Astrocyte (in vitro differentiated cells and primary cell): ENCODE results near the gene NANOS2. TPM values are rescaled to one million over a fixed set of nuclear protein-coding genes. Genes with fewer than 3 reads are reported as not detected.
A peak's percentile ranks its signal among the peaks of the same experiment; 100 is the strongest.

Experiments
- DNase-seq: peaks from one replicate; pipeline ENCODE4 v3.0.0-alpha.2; 2010; ENCODE audit warnings: low read depth
- FAIRE-seq: peaks from 2 replicates; lab custom pipeline; 2011; peaks lifted over from hg19 to GRCh38; lab: Jason Lieb, UNC
- H2AFZ ChIP-seq: 2 replicates; pipeline ENCODE4 v1.6.0; 2012; ENCODE audit warnings: low read depth, low read length, inconsistent platforms
- H3K27ac ChIP-seq: 2 replicates; pipeline ENCODE4 v1.5.1; 2011; ENCODE audit warnings: low read depth, low read length, inconsistent platforms
- H3K27me3 ChIP-seq: 2 replicates; pipeline ENCODE4 v1.6.0; 2011; ENCODE audit warnings: low read length, inconsistent platforms; ENCODE audit not compliant: insufficient read depth
- H3K36me3 ChIP-seq: 2 replicates; pipeline ENCODE4 v1.5.1; 2011; ENCODE audit warnings: low read length, inconsistent platforms; ENCODE audit not compliant: insufficient read depth
- H3K4me1 ChIP-seq: 2 replicates; pipeline ENCODE4 v1.5.1; 2011; ENCODE audit warnings: low read length, inconsistent platforms; ENCODE audit not compliant: insufficient read depth
- H3K4me2 ChIP-seq: 2 replicates; pipeline ENCODE4 v1.6.0; 2012; ENCODE audit warnings: low read length, inconsistent platforms
- H3K4me3 ChIP-seq: 2 replicates; pipeline ENCODE4 v1.5.1; 2011; ENCODE audit warnings: low read depth, mild to moderate bottlenecking, low read length, inconsistent platforms; ENCODE audit not compliant: insufficient read depth
- H3K79me2 ChIP-seq: 2 replicates; pipeline ENCODE4 v1.6.0; 2012; ENCODE audit warnings: mild to moderate bottlenecking, low read length, inconsistent platforms; ENCODE audit not compliant: insufficient read depth
- H3K9ac ChIP-seq: 2 replicates; pipeline ENCODE4 v1.6.0; 2012; ENCODE audit warnings: mild to moderate bottlenecking, low read length, inconsistent platforms
- H3K9me3 ChIP-seq: 2 replicates; pipeline ENCODE4 v1.5.1; 2012; ENCODE audit warnings: low read depth, mild to moderate bottlenecking, low read length, inconsistent platforms; ENCODE audit not compliant: insufficient read depth
- H4K20me1 ChIP-seq: 2 replicates; pipeline ENCODE4 v1.6.0; 2012; ENCODE audit warnings: low read length, inconsistent platforms; ENCODE audit not compliant: insufficient read depth
- H3K27ac Mint-ChIP-seq: one replicate; pipeline ENCODE4 v1.8.0; 2021; ENCODE audit warnings: mild to moderate bottlenecking, mixed read lengths; ENCODE audit not compliant: unreplicated experiment
- H3K27me3 Mint-ChIP-seq: one replicate; pipeline ENCODE4 v1.8.0; 2021; ENCODE audit warnings: low read depth, mixed read lengths; ENCODE audit not compliant: unreplicated experiment
- H3K36me3 Mint-ChIP-seq: one replicate; pipeline ENCODE4 v1.8.0; 2021; ENCODE audit warnings: low read depth, mixed read lengths; ENCODE audit not compliant: unreplicated experiment
- H3K4me1 Mint-ChIP-seq: one replicate; pipeline ENCODE4 v1.8.0; 2021; ENCODE audit warnings: low read depth, mixed read lengths; ENCODE audit not compliant: unreplicated experiment
- H3K4me3 Mint-ChIP-seq: one replicate; pipeline ENCODE4 v1.8.0; 2021; ENCODE audit warnings: mild to moderate bottlenecking, moderate library complexity, mixed read lengths; ENCODE audit not compliant: unreplicated experiment
- H3K9me3 Mint-ChIP-seq: one replicate; pipeline ENCODE4 v1.8.0; 2021; ENCODE audit warnings: mild to moderate bottlenecking, mixed read lengths; ENCODE audit not compliant: unreplicated experiment
- CTCF ChIP-seq: IDR thresholded peaks from 2 replicates; pipeline ENCODE4 v1.5.1; 2011; ENCODE audit warnings: low read depth, mild to moderate bottlenecking, inconsistent platforms, low read length, moderate library complexity; ENCODE audit not compliant: insufficient read depth
- EZH2 ChIP-seq: IDR thresholded peaks from 2 replicates; pipeline ENCODE4 v1.6.1; 2012; ENCODE audit warnings: mild to moderate bottlenecking, low read length, inconsistent platforms; ENCODE audit not compliant: insufficient read depth
- total RNA-seq: library from RNA; stranded (reverse); gene quantifications from 2 replicates; pipeline ENCODE4 v1.2.1, GENCODE V29; 2021

Gene NANOS2
- total RNA-seq, 1 donor from 2014 or later, result not detected

- no peaks in the 10 kb centered on the region for H3K9me3 Mint-ChIP-seq
- DNase-seq (peak; percentile 59), FAIRE-seq (no peak)
- peaks cover 2% of the 10 kb centered on the region for H3K27me3 Mint-ChIP-seq
- Histone ChIP-seq H3K9ac (no peak overlapping the region), H4K20me1 (peaks cover 33% of the 10 kb centered on the region), H3K27ac (no peak overlapping the region), H3K4me1 (peaks cover 24% of the 10 kb centered on the region), H3K27me3 (no peaks in the 10 kb centered on the region), H3K36me3 (no peaks in the 10 kb centered on the region), H3K9me3 (no peaks in the 10 kb centered on the region), H3K4me3 (peak overlapping the region; percentile 8), H2AFZ (no peak overlapping the region), H3K4me2 (peak overlapping the region; percentile 81), H3K79me2 (peaks cover 24% of the 10 kb centered on the region)
- H3K27ac Mint-ChIP-seq, result peak overlapping the region; percentile 63
- TF ChIP-seq CTCF (peak; percentile 89), EZH2 (no peak)
- H3K36me3 Mint-ChIP-seq, result peaks cover 2% of the 10 kb centered on the region
- peaks cover 17% of the 10 kb centered on the region for H3K4me1 Mint-ChIP-seq
- H3K4me3 Mint-ChIP-seq, result peak overlapping the region; percentile 78
Measured at GRCh38 chr19:45882652-45883585, 31.7 kb downstream of the NANOS2 start.

- no peak for DNase-seq
- peak overlapping the region; percentile 25 for H3K4me3 Mint-ChIP-seq
- peaks cover 2% of the 10 kb centered on the region for H3K27me3 Mint-ChIP-seq
- no peak overlapping the region for H2AFZ ChIP-seq
- no peak overlapping the region for H3K9ac ChIP-seq
- no peak overlapping the region for H3K4me3 ChIP-seq
- peaks cover 2% of the 10 kb centered on the region for H3K36me3 Mint-ChIP-seq
- no peaks in the 10 kb centered on the region for H3K9me3 Mint-ChIP-seq
- no peaks in the 10 kb centered on the region for H3K36me3 ChIP-seq
- no peak overlapping the region for H3K27ac ChIP-seq
- peaks cover 33% of the 10 kb centered on the region for H4K20me1 ChIP-seq
- H3K27me3 ChIP-seq, result no peaks in the 10 kb centered on the region
- H3K4me2 ChIP-seq, result peak overlapping the region; percentile 81
- H3K27ac Mint-ChIP-seq, result no peak overlapping the region
- peaks cover 23% of the 10 kb centered on the region for H3K4me1 ChIP-seq
- TF ChIP-seq EZH2, result no peak
- no peak for TF ChIP-seq CTCF
- FAIRE-seq, result no peak
- H3K9me3 ChIP-seq, result no peaks in the 10 kb centered on the region
- peaks cover 17% of the 10 kb centered on the region for H3K4me1 Mint-ChIP-seq
- H3K79me2 ChIP-seq, result peaks cover 24% of the 10 kb centered on the region
Measured at GRCh38 chr19:45881909-45882528, 32.6 kb downstream of the NANOS2 start.
